GM21447 (cell line): ENCODE data around the gene FSHB.
"Not testable (repeated sequence)": the region's sequence is repeated elsewhere in the genome, so short reads cannot be mapped to it uniquely, and the experiment has no call there.

Experiments
- ATAC-seq: cut with Tn5 transposase; IDR thresholded peaks from one replicate; pipeline ENCODE4 v1.9.1; 2021; ENCODE audit not compliant: unreplicated experiment

FSHB gene

GRCh38 chr11:30261821-30262220, 31.0 kb downstream of the FSHB start:
- no peak for ATAC-seq

GRCh38 chr11:30268638-30269037, 37.8 kb downstream of the FSHB start:
- ATAC-seq: not testable (repeated sequence)

GRCh38 chr11:30270671-30271070, 39.9 kb downstream of the FSHB start:
- no peak for ATAC-seq

GRCh38 chr11:30277176-30277575, 46.4 kb downstream of the FSHB start:
- ATAC-seq: no peak

GRCh38 chr11:30279796-30280195, 49.0 kb downstream of the FSHB start:
- ATAC-seq: no peak

- peak; percentile 33 for ATAC-seq
Measured at GRCh38 chr11:30281476-30282288, 50.9 kb downstream of the FSHB start.

GRCh38 chr11:30282289-30282631, 51.4 kb downstream of the FSHB start:
- peak; percentile 93 for ATAC-seq
